Sigmoid colon (tissue), 4 donors: ENCODE measurements around the gene GRID1.

Source experiments
- CTCF ChIP-seq, 4 experiments: fragments of 450-650 bp in 3 of 4; fragments of 200-600 bp in 1 of 4; IDR thresholded peaks; one replicate each; pipeline ENCODE4 v1.5.1; 2016 to 2019; ENCODE audit warnings: antibody characterized with exemption in 4 of 4, mild to moderate bottlenecking in 3 of 4, moderate library complexity in 2 of 4
- POLR2A ChIP-seq, 2 donors: fragments of 450-650 bp; IDR thresholded peaks; one replicate each; pipeline ENCODE4 v1.6.1; 2016; ENCODE audit warnings: antibody characterized with exemption in 2 of 2, mild to moderate bottlenecking in 2 of 2, moderate library complexity in 2 of 2
- POLR2AphosphoS5 ChIP-seq, 4 donors: sonication (generic); formaldehyde crosslinking; IDR thresholded peaks; one replicate each; pipeline ENCODE4 v1.6.1; 2017; ENCODE audit warnings: antibody characterized with exemption in 4 of 4

GRCh38 chr10:86207226-86207625 is 159.4 kb downstream of the GRID1 start:
- no peak for TF ChIP-seq POLR2AphosphoS5 (IDR thresholded peaks at IDR 0.05)
- no peak for TF ChIP-seq CTCF (IDR thresholded peaks at IDR 0.05)
- TF ChIP-seq POLR2A (IDR thresholded peaks at IDR 0.05), result no peak
